Measurements from ENCODE around the gene ELFN2. TPM values are rescaled to one million over a fixed set of nuclear protein-coding genes. Genes with fewer than 3 reads are reported as not detected.

Gene ELFN2
- total RNA-seq, 2 experiments from 2014 or later = 0.57 to 0.79 TPM

DNA sequence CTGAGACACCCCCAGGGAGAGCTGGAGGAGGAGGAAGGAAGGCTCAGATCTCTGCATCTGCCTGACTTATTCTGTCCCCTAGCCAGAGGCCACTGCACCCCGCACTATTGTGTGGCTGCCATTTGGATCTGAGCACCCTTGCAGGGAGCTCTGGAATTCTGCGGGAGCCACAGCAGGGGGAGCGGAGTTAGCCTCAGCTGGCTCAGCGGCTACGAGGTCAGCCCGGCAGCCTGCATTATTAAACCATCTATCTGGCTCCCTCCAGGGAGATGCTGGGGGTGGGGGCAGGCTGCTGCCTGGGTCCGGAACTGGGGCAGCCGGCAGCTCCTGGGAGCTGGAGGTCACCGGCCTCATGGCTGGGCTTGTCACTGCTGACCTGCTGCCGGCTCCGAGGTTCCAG is 6.5 kb upstream of the ELFN2 start:
- no peaks in the 10 kb centered on the region for H3K9me3 Mint-ChIP-seq
- no peak overlapping the region for H3K27ac Mint-ChIP-seq
- peaks cover 12% of the 10 kb centered on the region for H3K27me3 Mint-ChIP-seq (ENCODE audit: low read depth)
- DNase-seq = no peak
- CTCF ChIA-PET = interaction anchor here (0.5 to 1.0 kb wide), 4 partner anchors 24 to 430 kb away, joined by 3 to 5 read pairs (median 4); no protein-coding TSS in a partner anchor
- H3K4me3 Mint-ChIP-seq = no peak overlapping the region
- H3K36me3 Mint-ChIP-seq (ENCODE audit: low read depth) = peaks cover 1% of the 10 kb centered on the region
- intact Hi-C loops (cut with micrococcal nuclease) = no loop called here
- peaks cover 11% of the 10 kb centered on the region for H3K4me1 Mint-ChIP-seq (ENCODE audit: low read depth)

DNA sequence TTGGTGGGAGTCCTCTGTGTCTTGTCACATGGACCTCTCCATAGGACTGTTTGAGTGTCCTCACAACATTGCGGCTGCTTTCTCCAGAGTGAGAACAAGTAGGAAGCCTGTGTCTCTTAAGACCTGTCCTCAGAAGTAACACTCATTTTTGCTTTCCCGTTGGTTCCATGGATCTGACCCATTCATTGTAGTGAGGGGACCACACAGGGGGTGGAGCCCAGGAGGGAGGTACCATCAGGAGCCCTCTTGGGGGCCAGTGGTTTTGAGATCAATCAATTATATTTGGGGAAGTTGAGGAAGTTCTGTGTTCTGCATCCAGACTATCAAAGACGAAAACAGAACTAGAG is 5.4 kb upstream of the ELFN2 start:
- no peaks in the 10 kb centered on the region for H3K9me3 Mint-ChIP-seq
- H3K27me3 Mint-ChIP-seq (ENCODE audit: low read depth) = peaks cover 21% of the 10 kb centered on the region
- peaks cover 1% of the 10 kb centered on the region for H3K36me3 Mint-ChIP-seq (ENCODE audit: low read depth)
- DNase-seq = no peak
- H3K4me1 Mint-ChIP-seq (ENCODE audit: low read depth) = peaks cover 11% of the 10 kb centered on the region
- CTCF ChIA-PET = no interaction called here
- intact Hi-C loops (cut with micrococcal nuclease) = no loop called here
- H3K27ac Mint-ChIP-seq = no peak overlapping the region
- H3K4me3 Mint-ChIP-seq = no peak overlapping the region

DNA sequence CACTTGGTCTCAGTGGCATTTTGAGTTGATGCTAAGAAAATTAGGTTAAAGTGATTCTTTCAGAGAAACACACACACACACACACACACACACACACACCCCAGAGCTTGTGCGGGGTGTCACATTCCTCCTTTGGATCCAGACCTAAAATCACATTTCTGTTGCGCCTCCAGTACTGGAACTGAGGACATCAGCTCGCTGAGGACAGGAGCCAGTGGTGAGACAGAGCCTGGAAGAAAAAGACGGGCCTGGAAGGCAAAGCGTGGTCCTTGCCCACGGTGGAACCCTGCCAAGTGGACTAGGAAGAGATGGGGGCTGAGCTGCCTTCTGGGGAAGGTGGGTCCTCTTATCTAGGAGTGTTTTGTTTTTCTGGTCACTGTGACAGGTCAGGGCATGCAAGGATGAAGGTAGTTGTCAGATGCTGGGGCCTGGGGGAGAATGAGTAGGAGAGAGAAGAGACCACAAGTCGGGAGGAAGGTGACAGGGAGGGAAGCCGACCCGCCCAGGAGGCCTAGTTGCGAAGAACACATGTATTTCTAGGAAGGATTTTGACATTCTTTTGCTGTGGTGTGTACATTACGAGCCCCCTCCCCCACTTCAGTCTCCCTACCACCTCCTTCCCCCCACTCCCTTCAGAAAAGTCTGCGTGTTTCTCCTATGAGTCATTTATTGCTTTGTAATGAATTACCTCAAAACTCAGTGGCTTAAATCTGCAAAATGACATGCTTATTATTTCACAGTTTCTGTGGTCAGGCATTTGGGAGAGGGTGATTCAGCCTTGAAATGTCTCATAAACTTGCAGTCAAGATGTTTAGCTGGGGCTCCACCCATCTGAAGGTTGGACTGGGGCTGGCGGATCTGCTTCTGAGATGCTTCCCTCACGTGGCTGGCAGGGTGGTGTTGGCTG is 4.8 kb upstream of the ELFN2 start:
- H3K9me3 Mint-ChIP-seq = no peaks in the 10 kb centered on the region
- DNase-seq = peak; percentile 62
- CTCF ChIA-PET = interaction anchor here (0.5 to 4.8 kb wide), 10 partner anchors 10 to 386 kb away, joined by 3 to 63 read pairs (median 4); no protein-coding TSS in a partner anchor
- H3K27me3 Mint-ChIP-seq (ENCODE audit: low read depth) = peaks cover 23% of the 10 kb centered on the region
- H3K36me3 Mint-ChIP-seq (ENCODE audit: low read depth) = peaks cover 1% of the 10 kb centered on the region
- intact Hi-C loops (cut with micrococcal nuclease) = no loop called here
- H3K27ac Mint-ChIP-seq = no peak overlapping the region
- H3K4me1 Mint-ChIP-seq (ENCODE audit: low read depth) = peaks cover 11% of the 10 kb centered on the region
- no peak overlapping the region for H3K4me3 Mint-ChIP-seq

DNA sequence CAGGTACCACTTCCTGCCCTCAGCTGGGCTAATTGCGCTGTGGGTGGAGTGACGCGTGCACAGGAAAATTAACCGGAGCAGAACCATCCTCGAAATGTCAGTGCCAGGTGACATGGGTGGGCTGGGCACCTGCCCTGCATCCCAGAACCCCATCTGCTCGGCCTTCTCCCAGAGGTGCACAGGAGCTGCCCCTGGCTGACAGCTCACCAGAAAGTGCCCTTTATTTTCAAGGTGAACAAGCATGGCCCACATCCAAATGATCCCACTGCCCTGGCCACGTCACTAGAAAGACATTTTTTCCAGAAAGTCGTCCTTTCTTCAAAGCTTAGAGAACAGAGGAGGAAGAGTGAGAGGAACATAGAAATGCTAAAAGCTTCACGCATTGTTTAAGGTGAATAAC is 4.1 kb upstream of the ELFN2 start:
- no peak for DNase-seq
- Mint-ChIP-seq H3K36me3 (ENCODE audit: low read depth) (peaks cover 1% of the 10 kb centered on the region), H3K27ac (no peak overlapping the region), H3K27me3 (ENCODE audit: low read depth) (peaks cover 30% of the 10 kb centered on the region), H3K9me3 (no peaks in the 10 kb centered on the region), H3K4me1 (ENCODE audit: low read depth) (peaks cover 16% of the 10 kb centered on the region), H3K4me3 (no peak overlapping the region)
- intact Hi-C loops (cut with micrococcal nuclease) = no loop called here
- CTCF ChIA-PET = interaction anchor here (0.5 to 4.8 kb wide), 11 partner anchors 11 to 385 kb away, joined by 3 to 63 read pairs (median 4); no protein-coding TSS in a partner anchor

DNA sequence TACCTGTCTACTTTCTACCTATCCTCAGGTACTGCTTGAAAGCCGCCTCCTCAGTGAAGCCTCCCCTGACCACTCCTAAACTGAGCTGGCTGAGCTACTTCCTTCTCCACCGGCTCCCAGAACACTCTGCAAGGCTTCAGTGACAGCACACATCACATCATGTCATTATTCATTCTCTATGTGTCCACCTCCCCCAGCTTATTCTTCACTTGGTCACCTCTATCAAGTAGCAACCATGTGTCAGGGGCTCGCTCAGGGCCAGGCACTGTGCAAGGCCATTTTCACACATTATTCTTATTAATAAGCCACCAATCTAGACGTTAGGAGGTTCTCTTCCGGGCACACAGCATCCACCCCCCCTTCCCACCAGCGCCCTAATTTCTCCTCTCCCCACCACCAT is 3.7 kb upstream of the ELFN2 start:
- CTCF ChIA-PET = interaction anchor here (0.7 to 4.8 kb wide), 10 partner anchors 11 to 170 kb away, joined by 3 to 63 read pairs (median 4); no protein-coding TSS in a partner anchor
- DNase-seq = no peak
- peaks cover 34% of the 10 kb centered on the region for H3K27me3 Mint-ChIP-seq (ENCODE audit: low read depth)
- H3K9me3 Mint-ChIP-seq = no peaks in the 10 kb centered on the region
- no peak overlapping the region for H3K4me3 Mint-ChIP-seq
- H3K4me1 Mint-ChIP-seq (ENCODE audit: low read depth) = peaks cover 16% of the 10 kb centered on the region
- H3K27ac Mint-ChIP-seq = no peak overlapping the region
- intact Hi-C loops (cut with micrococcal nuclease) = no loop called here
- H3K36me3 Mint-ChIP-seq (ENCODE audit: low read depth) = peaks cover 1% of the 10 kb centered on the region

DNA sequence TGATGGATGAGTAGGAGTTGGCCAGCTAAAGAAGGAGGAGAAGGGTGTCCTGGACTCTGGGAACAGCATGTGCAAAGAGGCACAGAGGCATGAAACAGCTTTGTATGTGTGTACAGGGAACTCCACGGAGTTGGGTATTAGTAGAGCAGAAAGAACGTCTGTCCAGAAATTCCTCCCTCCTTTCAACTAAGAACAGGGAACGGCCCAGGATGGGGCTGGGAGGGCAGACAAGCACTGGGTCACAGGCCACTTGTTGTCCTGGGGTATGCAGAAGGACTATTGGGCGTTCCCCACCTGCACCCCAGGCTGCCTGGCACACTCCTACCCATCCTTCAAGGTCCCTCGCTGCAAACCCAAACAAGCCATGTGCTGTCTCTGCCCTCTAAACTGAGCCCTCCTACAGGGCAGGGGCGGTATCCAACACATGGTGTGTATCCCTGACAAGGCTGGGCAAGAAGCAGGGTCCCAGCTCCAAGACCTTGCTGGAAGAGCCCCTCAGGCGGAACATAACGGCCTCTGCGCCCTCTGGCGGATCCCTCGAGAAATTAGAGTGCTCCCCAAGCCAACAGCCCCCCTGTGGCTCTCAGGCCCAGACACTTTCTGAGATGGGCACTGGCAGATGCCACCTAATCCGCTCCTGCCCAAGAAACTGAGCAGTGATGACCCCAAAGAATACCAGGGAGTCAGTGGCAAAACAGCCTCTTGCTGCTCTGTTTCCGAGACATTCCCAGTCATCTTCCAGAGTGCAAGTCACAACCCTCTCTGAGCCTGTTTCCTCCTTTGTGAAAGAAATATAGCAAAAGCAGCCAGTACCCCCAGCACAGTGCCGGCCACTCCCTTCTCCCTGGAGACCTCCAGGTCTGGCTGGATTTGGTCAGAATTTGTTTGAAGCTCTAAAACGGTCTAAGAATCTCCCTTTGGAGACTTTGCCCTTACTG is 1.6 kb upstream of the ELFN2 start:
- Mint-ChIP-seq H3K4me3 (no peak overlapping the region), H3K27ac (no peak overlapping the region), H3K4me1 (ENCODE audit: low read depth) (peaks cover 16% of the 10 kb centered on the region), H3K36me3 (ENCODE audit: low read depth) (peaks cover 1% of the 10 kb centered on the region), H3K27me3 (ENCODE audit: low read depth) (peaks cover 42% of the 10 kb centered on the region), H3K9me3 (no peaks in the 10 kb centered on the region)
- intact Hi-C loops (cut with micrococcal nuclease) = loop anchor here (1.0 kb wide), 2 partner anchors 112 to 162 kb away; no protein-coding TSS in a partner anchor
- CTCF ChIA-PET = interaction anchor here (0.6 to 4.8 kb wide), 18 partner anchors 10 to 838 kb away, joined by 3 to 63 read pairs (median 4); no protein-coding TSS in a partner anchor
- DNase-seq = peak; percentile 69

DNA sequence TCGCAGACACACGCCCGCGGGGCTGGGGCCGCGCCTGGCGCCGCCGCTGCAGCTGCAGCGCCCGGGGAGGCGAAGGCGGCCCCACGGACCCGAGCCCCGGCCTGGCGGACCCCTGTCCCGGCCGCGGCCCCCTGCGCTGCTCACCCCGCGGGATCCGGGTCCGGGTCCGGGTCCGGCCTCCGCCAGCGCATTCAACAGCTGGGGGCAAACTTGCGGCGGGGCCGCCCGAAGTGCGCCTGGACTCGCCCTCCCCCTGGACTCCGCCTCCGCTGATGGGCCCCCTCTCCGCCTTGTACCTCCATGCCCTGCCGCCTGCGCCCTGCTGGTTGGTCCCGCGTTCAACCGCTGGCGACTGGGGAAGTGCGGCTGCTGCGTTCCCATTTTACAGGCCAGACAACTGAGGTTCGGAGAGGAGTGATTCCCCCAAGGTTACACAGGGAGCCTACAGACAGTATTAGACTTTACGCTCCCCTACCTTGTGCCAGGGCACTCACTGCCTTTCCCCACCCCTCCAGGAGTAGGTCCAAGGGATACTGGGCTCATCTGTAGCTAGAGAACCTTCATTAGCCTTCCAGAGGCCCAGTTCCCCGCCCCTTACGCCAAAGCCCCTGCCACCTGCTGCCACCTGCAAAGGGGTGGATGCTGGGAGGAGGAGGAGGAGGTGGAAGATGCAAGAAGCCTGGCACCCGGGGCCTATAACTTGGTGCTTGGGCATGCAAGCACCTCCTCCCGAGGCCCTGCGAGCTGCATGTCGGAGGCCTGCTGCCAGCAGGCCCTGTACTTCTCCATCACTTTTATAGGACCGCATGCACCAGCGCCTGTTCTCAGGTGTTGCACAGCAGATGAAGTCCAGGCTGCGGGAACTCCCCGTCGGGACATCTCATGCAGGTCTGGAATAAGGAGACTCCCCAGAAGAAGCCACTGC is 694 bp upstream of the ELFN2 start:
- no peak for DNase-seq
- Mint-ChIP-seq H3K27me3 (ENCODE audit: low read depth) (peaks cover 42% of the 10 kb centered on the region), H3K36me3 (ENCODE audit: low read depth) (peaks cover 1% of the 10 kb centered on the region), H3K27ac (no peak overlapping the region), H3K9me3 (no peaks in the 10 kb centered on the region), H3K4me1 (ENCODE audit: low read depth) (peaks cover 16% of the 10 kb centered on the region), H3K4me3 (peak overlapping the region; percentile 14)
- CTCF ChIA-PET = interaction anchor here (0.6 to 4.8 kb wide), 11 partner anchors 13 to 837 kb away, joined by 3 to 63 read pairs (median 4); no protein-coding TSS in a partner anchor
- intact Hi-C loops (cut with micrococcal nuclease) = no loop called here

DNA sequence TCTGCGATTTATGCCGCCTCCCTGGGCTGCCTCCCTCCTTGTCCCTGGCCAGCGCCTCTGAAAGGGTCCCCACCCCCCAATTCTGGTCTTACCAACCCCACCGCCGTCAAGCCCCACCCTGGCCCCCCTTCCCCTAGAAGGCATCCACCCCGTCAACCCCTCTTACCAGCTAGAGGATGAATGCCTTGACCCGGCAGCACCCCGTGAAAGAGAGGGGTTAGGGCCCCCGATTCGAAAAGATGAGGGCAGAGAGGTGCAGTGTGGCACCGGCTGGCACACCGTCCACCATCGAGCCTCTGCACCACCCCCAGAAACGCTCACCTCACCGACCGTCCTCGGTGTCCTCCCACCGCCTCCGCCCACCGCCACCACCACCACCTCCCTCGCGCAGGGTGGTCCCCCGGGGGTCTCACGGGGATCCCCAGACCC is 559 bp downstream of the ELFN2 start:
- Mint-ChIP-seq H3K27ac (no peak overlapping the region), H3K4me3 (peak overlapping the region; percentile 40), H3K4me1 (ENCODE audit: low read depth) (peaks cover 5% of the 10 kb centered on the region), H3K27me3 (ENCODE audit: low read depth) (peaks cover 42% of the 10 kb centered on the region), H3K9me3 (no peaks in the 10 kb centered on the region), H3K36me3 (ENCODE audit: low read depth) (no peaks in the 10 kb centered on the region)
- intact Hi-C loops (cut with micrococcal nuclease) = no loop called here
- no peak for DNase-seq
- CTCF ChIA-PET = interaction anchor here (0.7 to 1.7 kb wide), 4 partner anchors 31 to 345 kb away, joined by 3 to 6 read pairs (median 4); no protein-coding TSS in a partner anchor

DNA sequence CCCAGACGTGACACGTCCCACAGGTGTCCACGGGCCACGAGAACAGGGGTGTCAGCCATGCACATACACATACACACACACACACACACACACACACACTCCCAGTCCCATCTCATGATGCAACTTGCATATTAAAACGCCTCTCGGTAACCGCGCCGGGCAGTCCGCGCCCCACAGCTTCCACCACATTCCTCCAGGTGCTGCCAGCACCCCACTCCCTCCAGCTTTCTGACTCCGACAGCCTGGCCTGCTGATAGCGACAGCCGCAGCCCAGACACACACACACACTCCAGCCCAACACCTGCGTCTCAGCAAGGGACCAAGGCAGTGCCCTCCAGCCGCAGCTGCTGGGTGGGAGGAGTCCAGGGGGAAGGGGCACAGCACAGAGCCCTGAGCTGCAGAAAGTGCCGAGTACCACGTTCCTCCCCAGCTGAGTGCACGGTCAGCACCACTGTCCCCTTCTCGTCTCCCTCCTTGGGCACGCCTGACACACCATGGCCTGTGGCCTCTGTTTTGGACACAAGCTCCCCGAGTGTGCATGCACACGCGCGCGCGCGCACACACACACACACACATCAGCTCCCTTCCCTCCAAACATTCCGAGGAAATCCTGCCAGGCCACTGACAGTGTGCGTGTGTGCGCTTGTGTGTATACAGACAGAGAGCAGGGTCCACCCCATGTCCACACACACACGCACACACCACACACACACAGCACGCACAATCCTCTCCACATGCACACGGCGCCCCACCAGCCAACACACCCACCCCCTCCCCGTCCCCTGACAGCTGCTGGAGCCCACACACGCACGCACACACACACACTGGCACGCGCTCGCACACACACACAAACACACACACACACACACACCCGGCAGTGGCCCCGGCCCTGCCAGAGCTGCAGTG is 1.2 kb downstream of the ELFN2 start:
- intact Hi-C loops (cut with micrococcal nuclease) = no loop called here
- Mint-ChIP-seq H3K4me3 (peak overlapping the region; percentile 13), H3K27me3 (ENCODE audit: low read depth) (peaks cover 42% of the 10 kb centered on the region), H3K27ac (no peak overlapping the region), H3K9me3 (no peaks in the 10 kb centered on the region), H3K36me3 (ENCODE audit: low read depth) (no peaks in the 10 kb centered on the region), H3K4me1 (ENCODE audit: low read depth) (peaks cover 5% of the 10 kb centered on the region)
- DNase-seq = no peak
- CTCF ChIA-PET = interaction anchor here (0.7 to 1.7 kb wide), 4 partner anchors 32 to 346 kb away, joined by 3 to 6 read pairs (median 4); no protein-coding TSS in a partner anchor

DNA sequence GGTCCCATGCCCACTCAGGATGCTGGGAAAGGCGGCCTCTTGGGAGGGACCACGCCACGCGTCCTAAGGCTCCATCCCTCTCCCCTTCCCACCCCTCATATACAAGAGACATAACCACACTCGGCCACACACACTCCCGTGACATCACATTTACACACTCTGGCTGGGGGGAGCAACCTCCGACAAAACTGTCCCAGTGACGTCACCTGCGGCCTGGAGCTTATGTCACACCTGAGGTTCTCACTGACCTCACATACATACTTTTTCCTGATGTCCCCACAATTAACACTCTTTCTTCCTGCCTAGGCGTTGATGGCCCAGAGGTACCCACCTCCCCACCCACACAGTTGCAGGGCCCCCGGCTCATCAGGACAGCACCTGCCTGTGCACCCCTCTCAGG is 1.9 kb downstream of the ELFN2 start:
- Mint-ChIP-seq H3K27me3 (ENCODE audit: low read depth) (peaks cover 41% of the 10 kb centered on the region), H3K9me3 (no peaks in the 10 kb centered on the region), H3K4me3 (no peak overlapping the region), H3K36me3 (ENCODE audit: low read depth) (no peaks in the 10 kb centered on the region), H3K4me1 (ENCODE audit: low read depth) (peaks cover 7% of the 10 kb centered on the region), H3K27ac (no peak overlapping the region)
- CTCF ChIA-PET = interaction anchor here (1.5 to 1.7 kb wide), 2 partner anchors 33 to 109 kb away, joined by 3 to 6 read pairs; no protein-coding TSS in a partner anchor
- intact Hi-C loops (cut with micrococcal nuclease) = no loop called here
- DNase-seq = no peak

Measured in activated naive CD4-positive, alpha-beta T cell treated with anti-CD3 and anti-CD28 coated beads for 36 hours (primary cell).